Measurements from ENCODE around the gene HS2ST1.
"Not testable (repeated sequence)": the region's sequence is repeated elsewhere in the genome, so short reads cannot be mapped to it uniquely, and the experiment has no call there.

Gene HS2ST1

GRCh38 chr1:86998280-86998679, 83.8 kb downstream of the HS2ST1 start:
- no peaks in the 10 kb centered on the region for H3K27me3 ChIP-seq
- H3K36me3 ChIP-seq, result no peaks in the 10 kb centered on the region
- H3K27ac ChIP-seq, result no peak overlapping the region
- H3K4me3 ChIP-seq (ENCODE audit: low read depth in 1 of 2, low read length in 1 of 2), result no peak overlapping the region
- H3K9me3 ChIP-seq, result no peaks in the 10 kb centered on the region
- H3K4me1 ChIP-seq (ENCODE audit: control insufficient read depth in 1 of 2, insufficient read depth in 1 of 2, low read depth in 1 of 2, low read length in 1 of 2), result no peaks in the 10 kb centered on the region
- no peak for TF ChIP-seq CTCF (IDR thresholded peaks at IDR 0.05)

GRCh38 chr1:86998727-86999126, 84.3 kb downstream of the HS2ST1 start:
- H3K27me3 ChIP-seq, result no peaks in the 10 kb centered on the region
- H3K27ac ChIP-seq, result no peak overlapping the region
- H3K4me1 ChIP-seq (ENCODE audit: control insufficient read depth in 1 of 2, insufficient read depth in 1 of 2, low read depth in 1 of 2, low read length in 1 of 2), result no peaks in the 10 kb centered on the region
- no peaks in the 10 kb centered on the region for H3K36me3 ChIP-seq
- no peak for TF ChIP-seq CTCF (IDR thresholded peaks at IDR 0.05)
- H3K4me3 ChIP-seq (ENCODE audit: low read depth in 1 of 2, low read length in 1 of 2), result no peak overlapping the region
- no peaks in the 10 kb centered on the region for H3K9me3 ChIP-seq

GRCh38 chr1:87000460-87000859, 86.0 kb downstream of the HS2ST1 start:
- Histone ChIP-seq H3K36me3 (no peaks in the 10 kb centered on the region), H3K27me3 (no peaks in the 10 kb centered on the region), H3K9me3 (no peaks in the 10 kb centered on the region), H3K4me1 (ENCODE audit: control insufficient read depth in 1 of 2, insufficient read depth in 1 of 2, low read depth in 1 of 2, low read length in 1 of 2) (no peaks in the 10 kb centered on the region), H3K27ac (no peak overlapping the region), H3K4me3 (ENCODE audit: low read depth in 1 of 2, low read length in 1 of 2) (no peak overlapping the region)
- no peak for TF ChIP-seq CTCF (IDR thresholded peaks at IDR 0.05)

- H3K9me3 ChIP-seq, result no peaks in the 10 kb centered on the region
- H3K27ac ChIP-seq, result no peak overlapping the region
- no peaks in the 10 kb centered on the region for H3K27me3 ChIP-seq
- H3K4me3 ChIP-seq (ENCODE audit: low read depth in 1 of 2, low read length in 1 of 2), result no peak overlapping the region
- no peaks in the 10 kb centered on the region for H3K36me3 ChIP-seq
- no peak for TF ChIP-seq CTCF (IDR thresholded peaks at IDR 0.05)
- no peaks in the 10 kb centered on the region for H3K4me1 ChIP-seq (ENCODE audit: control insufficient read depth in 1 of 2, insufficient read depth in 1 of 2, low read depth in 1 of 2, low read length in 1 of 2)
These were observed 90.4 kb downstream of the HS2ST1 start for GRCh38 chr1:87004857-87005256.

GRCh38 chr1:87007323-87007722, 92.9 kb downstream of the HS2ST1 start:
- Histone ChIP-seq H3K4me1 (ENCODE audit: control insufficient read depth in 1 of 2, insufficient read depth in 1 of 2, low read depth in 1 of 2, low read length in 1 of 2) (no peaks in the 10 kb centered on the region), H3K36me3 (no peaks in the 10 kb centered on the region), H3K27me3 (no peaks in the 10 kb centered on the region), H3K27ac (no peak overlapping the region), H3K4me3 (ENCODE audit: low read depth in 1 of 2, low read length in 1 of 2) (no peak overlapping the region), H3K9me3 (no peaks in the 10 kb centered on the region)
- TF ChIP-seq CTCF (IDR thresholded peaks at IDR 0.05), result no peak

GRCh38 chr1:87013385-87013784, 99.0 kb downstream of the HS2ST1 start:
- not testable (repeated sequence) for H3K36me3 ChIP-seq; H3K27me3 ChIP-seq; H3K27ac ChIP-seq; H3K9me3 ChIP-seq; H3K4me3 ChIP-seq (ENCODE audit: low read depth in 1 of 2, low read length in 1 of 2); H3K4me1 ChIP-seq (ENCODE audit: control insufficient read depth in 1 of 2, insufficient read depth in 1 of 2, low read depth in 1 of 2, low read length in 1 of 2)
